ENCODE measurements around the gene LHPP.
A peak's percentile ranks its signal among the peaks of the same experiment; 100 is the strongest.

LHPP gene

DNA sequence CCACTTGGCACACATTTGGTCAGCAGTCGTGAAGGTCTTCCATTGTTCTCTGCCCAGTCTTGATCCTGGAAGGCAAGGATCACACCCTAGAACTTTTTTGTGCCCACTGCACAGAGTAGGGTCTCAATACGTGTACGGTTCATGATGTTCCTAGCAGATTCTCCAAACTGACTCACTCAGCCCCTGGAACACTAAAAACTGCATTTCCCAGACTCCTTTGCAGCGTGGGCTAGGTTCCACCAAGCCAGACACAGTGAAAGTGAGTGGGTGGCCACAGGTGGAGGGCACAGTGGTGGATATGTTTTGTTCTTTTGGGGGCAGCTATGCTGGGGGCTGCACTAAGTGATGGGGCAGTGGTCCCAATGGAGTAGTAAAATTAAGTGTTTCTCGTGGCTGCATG, 1.5 kb upstream of the LHPP start:
- H3K4me3 ChIP-seq (IDR thresholded peaks at IDR 0.05; ENCODE audit: insufficient read depth, low read depth, low read length) = no peak overlapping the region
- H2AFZ ChIP-seq (ENCODE audit: low read depth) = no peak overlapping the region
- H3K36me3 ChIP-seq (ENCODE audit: insufficient read depth) = no peaks in the 10 kb centered on the region
- H3K4me1 ChIP-seq (ENCODE audit: low read depth, poor library complexity, severe bottlenecking) = peaks cover 4% of the 10 kb centered on the region
- TF ChIP-seq, protein P1, sequence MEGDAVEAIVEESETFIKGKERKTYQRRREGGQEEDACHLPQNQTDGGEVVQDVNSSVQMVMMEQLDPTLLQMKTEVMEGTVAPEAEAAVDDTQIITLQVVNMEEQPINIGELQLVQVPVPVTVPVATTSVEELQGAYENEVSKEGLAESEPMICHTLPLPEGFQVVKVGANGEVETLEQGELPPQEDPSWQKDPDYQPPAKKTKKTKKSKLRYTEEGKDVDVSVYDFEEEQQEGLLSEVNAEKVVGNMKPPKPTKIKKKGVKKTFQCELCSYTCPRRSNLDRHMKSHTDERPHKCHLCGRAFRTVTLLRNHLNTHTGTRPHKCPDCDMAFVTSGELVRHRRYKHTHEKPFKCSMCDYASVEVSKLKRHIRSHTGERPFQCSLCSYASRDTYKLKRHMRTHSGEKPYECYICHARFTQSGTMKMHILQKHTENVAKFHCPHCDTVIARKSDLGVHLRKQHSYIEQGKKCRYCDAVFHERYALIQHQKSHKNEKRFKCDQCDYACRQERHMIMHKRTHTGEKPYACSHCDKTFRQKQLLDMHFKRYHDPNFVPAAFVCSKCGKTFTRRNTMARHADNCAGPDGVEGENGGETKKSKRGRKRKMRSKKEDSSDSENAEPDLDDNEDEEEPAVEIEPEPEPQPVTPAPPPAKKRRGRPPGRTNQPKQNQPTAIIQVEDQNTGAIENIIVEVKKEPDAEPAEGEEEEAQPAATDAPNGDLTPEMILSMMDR (conservative IDR thresholded peaks at IDR 0.05; ENCODE audit: low read depth, low read length) = no peak
- H3K27me3 ChIP-seq (ENCODE audit: insufficient read depth, low read depth) = no peaks in the 10 kb centered on the region
- H3K4me2 ChIP-seq = no peak overlapping the region
- H3K79me2 ChIP-seq (ENCODE audit: insufficient read depth, low read depth) = no peaks in the 10 kb centered on the region
- no peak overlapping the region for H3K27ac ChIP-seq
- H3K9ac ChIP-seq = no peak overlapping the region
- no peaks in the 10 kb centered on the region for H4K20me1 ChIP-seq (ENCODE audit: insufficient read depth)

DNA sequence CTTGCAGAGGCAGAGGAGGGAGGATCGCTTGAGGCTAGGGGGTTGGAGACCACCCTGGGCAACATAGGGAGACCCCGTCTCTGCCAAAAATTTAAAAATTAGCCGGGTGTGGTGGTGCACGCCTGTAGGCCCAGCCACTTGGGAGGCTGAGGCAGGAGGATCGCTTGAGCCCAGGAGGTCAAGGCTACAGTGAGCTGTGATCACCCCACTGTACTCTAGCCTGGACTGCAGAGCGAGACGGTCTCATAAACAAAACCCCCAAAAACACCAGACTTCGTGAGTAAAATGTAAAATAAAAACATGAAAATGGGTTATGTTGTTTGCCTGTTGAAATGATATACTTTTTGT, 699 bp downstream of the LHPP start:
- Histone ChIP-seq H3K4me2 (0 out of 2 replicates have a peak overlapping the region, but pooled peaks have one; percentile 9), H3K4me3 (IDR thresholded peaks at IDR 0.05; ENCODE audit: insufficient read depth, low read depth, low read length) (no peak overlapping the region), H3K9ac (peak overlapping the region; percentile 52; the same call in 1 of the 2 replicates), H3K27ac (no peak overlapping the region), H4K20me1 (ENCODE audit: insufficient read depth) (no peaks in the 10 kb centered on the region), H2AFZ (ENCODE audit: low read depth) (peak overlapping the region; percentile 98), H3K27me3 (ENCODE audit: insufficient read depth, low read depth) (no peaks in the 10 kb centered on the region), H3K36me3 (ENCODE audit: insufficient read depth) (no peaks in the 10 kb centered on the region), H3K79me2 (ENCODE audit: insufficient read depth, low read depth) (no peaks in the 10 kb centered on the region), H3K4me1 (ENCODE audit: low read depth, poor library complexity, severe bottlenecking) (peaks cover 4% of the 10 kb centered on the region)
- TF ChIP-seq, protein P1 (conservative IDR thresholded peaks at IDR 0.05; ENCODE audit: low read depth, low read length) = no peak

DNA sequence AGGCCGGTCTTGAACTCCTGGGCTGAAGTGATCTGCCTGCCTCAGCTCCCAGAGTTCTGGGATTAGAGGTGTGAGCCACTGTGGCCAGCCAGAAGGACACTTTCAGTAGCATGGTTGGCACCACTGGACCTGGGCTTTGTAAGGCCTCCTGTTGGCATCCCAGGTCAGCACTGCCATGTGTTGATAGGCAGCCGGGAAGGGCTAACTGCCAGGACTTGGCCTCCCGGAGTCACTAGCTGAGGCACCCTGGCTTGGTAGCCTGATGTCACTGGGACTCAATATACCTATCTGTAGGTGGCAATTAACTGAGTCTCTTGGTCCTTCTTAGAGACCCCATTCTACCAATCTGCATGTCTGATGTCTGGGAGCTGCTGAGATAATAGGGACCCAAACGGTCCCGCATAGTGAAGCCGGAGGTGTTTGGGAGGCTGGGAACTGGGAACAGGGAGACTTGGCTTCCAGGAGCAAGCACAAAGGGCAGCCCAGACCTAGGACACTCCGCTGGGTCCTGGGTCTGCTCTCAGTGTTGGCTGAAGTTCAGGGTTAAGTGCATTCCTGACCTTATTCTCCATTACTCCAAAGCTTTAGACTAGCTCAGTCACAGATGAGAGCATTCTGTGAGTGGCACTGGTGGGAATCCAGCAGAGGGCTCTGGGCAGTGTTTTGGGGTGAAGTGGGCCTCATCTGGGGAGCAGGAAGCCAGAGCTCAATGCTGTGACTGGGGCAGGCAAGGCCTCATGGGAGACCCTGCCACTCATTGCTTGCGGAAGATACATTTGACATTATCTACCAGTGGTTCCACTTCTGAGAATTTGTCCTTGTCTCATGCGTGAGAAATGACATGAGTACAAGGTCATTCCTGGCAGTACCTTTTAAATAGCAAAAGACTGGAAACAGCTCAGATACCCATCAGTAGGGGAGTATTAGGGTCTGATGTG, 2.7 kb downstream of the LHPP start:
- H3K27ac ChIP-seq = no peak overlapping the region
- H3K79me2 ChIP-seq (ENCODE audit: insufficient read depth, low read depth) = no peaks in the 10 kb centered on the region
- TF ChIP-seq, protein P1 (conservative IDR thresholded peaks at IDR 0.05; ENCODE audit: low read depth, low read length) = no peak
- H4K20me1 ChIP-seq (ENCODE audit: insufficient read depth) = no peaks in the 10 kb centered on the region
- no peaks in the 10 kb centered on the region for H3K27me3 ChIP-seq (ENCODE audit: insufficient read depth, low read depth)
- no peak overlapping the region for H3K4me2 ChIP-seq
- no peak overlapping the region for H3K9ac ChIP-seq
- no peak overlapping the region for H2AFZ ChIP-seq (ENCODE audit: low read depth)
- no peak overlapping the region for H3K4me3 ChIP-seq (IDR thresholded peaks at IDR 0.05; ENCODE audit: insufficient read depth, low read depth, low read length)
- H3K4me1 ChIP-seq (ENCODE audit: low read depth, poor library complexity, severe bottlenecking) = peaks cover 4% of the 10 kb centered on the region
- H3K36me3 ChIP-seq (ENCODE audit: insufficient read depth) = no peaks in the 10 kb centered on the region

DNA sequence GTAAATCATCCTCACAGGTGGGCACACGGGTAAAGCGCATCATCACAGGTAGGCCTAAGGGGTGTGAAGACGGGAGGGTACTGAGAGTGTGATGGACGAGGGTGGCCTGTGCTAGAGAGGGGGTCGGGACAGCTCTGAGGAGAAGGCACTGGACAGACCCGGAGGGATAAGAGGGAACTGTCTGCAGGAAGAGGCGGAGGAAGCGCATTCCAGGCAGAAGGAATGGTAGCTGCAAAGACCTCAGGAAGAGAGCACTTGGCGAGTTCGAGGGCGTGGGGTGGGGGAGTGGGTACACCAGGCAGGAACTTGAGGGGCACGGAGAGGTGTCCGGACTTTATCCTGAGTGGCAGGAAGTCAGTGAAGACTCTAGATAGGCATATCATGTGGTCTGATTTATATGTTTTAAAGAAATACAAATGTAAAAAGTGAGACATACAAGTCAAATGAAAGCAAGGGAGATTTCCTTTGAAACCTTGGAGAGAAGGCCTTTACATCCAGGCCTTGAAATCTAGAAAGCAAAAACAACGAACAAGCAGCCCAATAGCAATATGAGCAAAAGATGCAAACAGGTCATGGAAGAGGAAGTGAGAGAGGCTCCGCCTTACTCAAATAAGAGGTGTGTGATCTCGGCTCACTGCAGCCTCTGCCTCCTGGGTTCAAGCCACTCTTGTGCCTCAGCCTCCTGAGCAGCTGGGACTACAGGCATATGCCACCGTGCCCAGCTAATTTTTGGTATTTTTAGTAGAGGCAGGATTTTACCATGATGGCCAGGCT, 3.6 kb downstream of the LHPP start:
- peaks cover 4% of the 10 kb centered on the region for H3K4me1 ChIP-seq (ENCODE audit: low read depth, poor library complexity, severe bottlenecking)

More for the DNA sequence above, 3.6 kb downstream of the LHPP start:
- no peaks in the 10 kb centered on the region for H3K36me3 ChIP-seq (ENCODE audit: insufficient read depth)
- no peak overlapping the region for H3K27ac ChIP-seq
- H4K20me1 ChIP-seq (ENCODE audit: insufficient read depth) = no peaks in the 10 kb centered on the region
- TF ChIP-seq, protein P1 (conservative IDR thresholded peaks at IDR 0.05; ENCODE audit: low read depth, low read length) = no peak
- no peak overlapping the region for H2AFZ ChIP-seq (ENCODE audit: low read depth)
- no peak overlapping the region for H3K4me3 ChIP-seq (IDR thresholded peaks at IDR 0.05; ENCODE audit: insufficient read depth, low read depth, low read length)
- H3K79me2 ChIP-seq (ENCODE audit: insufficient read depth, low read depth) = no peaks in the 10 kb centered on the region
- H3K4me2 ChIP-seq = no peak overlapping the region
- H3K27me3 ChIP-seq (ENCODE audit: insufficient read depth, low read depth) = no peaks in the 10 kb centered on the region
- H3K9ac ChIP-seq = no peak overlapping the region
